Measurements from ENCODE around the gene ATP9A. TPM values are rescaled to one million over a fixed set of nuclear protein-coding genes. Genes with fewer than 3 reads are reported as not detected.

Gene ATP9A
- total RNA-seq, 1 donor from 2014 or later, result 32.1 TPM

DNA sequence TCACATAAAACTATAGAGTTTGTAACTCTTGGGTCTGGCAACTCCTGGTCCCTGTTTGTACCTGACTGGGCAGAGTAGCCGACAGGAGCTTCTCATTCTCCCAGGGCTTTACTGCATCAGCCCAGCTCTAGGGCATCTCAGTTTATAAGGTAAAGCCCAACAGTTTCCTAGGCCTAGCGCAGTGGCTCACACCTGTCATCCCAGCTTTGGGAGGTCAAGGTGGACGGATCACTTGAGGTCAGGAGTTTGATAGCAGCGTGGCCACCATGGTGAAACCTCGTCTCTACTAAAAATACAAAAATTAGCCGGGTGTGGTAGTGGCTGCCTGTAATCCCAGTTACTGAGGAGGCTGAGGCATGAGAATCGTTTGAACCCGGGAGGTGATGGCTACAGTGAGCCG, 47.8 kb downstream of the ATP9A start:
- DNase-seq (no peak), ATAC-seq (no peak)
- Histone ChIP-seq H3K27ac (no peak overlapping the region), H3K9me3 (no peaks in the 10 kb centered on the region), H3K4me3 (no peak overlapping the region), H3K4me1 (no peaks in the 10 kb centered on the region), H3K27me3 (no peaks in the 10 kb centered on the region), H3K36me3 (peaks cover 9% of the 10 kb centered on the region)
- intact Hi-C loops (cut with DNase I), result no loop called here
- TF ChIP-seq, protein P1, sequence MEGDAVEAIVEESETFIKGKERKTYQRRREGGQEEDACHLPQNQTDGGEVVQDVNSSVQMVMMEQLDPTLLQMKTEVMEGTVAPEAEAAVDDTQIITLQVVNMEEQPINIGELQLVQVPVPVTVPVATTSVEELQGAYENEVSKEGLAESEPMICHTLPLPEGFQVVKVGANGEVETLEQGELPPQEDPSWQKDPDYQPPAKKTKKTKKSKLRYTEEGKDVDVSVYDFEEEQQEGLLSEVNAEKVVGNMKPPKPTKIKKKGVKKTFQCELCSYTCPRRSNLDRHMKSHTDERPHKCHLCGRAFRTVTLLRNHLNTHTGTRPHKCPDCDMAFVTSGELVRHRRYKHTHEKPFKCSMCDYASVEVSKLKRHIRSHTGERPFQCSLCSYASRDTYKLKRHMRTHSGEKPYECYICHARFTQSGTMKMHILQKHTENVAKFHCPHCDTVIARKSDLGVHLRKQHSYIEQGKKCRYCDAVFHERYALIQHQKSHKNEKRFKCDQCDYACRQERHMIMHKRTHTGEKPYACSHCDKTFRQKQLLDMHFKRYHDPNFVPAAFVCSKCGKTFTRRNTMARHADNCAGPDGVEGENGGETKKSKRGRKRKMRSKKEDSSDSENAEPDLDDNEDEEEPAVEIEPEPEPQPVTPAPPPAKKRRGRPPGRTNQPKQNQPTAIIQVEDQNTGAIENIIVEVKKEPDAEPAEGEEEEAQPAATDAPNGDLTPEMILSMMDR (IDR thresholded peaks at IDR 0.05), result no peak

DNA sequence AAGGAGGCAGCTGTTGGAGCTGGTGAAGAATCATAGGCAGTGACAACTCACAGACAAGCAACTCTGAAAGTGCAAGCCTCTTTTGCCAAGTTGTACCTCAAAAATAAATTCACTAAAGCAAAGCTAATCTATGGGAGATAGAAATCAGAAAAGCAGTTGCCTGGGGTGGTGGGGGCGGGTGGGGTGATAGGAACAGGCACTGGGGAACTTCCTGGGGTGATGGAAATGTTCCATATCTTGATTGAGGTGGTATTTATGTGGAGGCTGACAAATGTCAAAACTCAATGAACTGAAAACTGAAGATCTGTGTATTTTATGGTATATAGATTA, 52.4 kb downstream of the ATP9A start:
- Histone ChIP-seq H3K27me3 (no peaks in the 10 kb centered on the region), H3K36me3 (no peaks in the 10 kb centered on the region), H3K4me1 (no peaks in the 10 kb centered on the region), H3K4me3 (no peak overlapping the region), H3K27ac (no peak overlapping the region), H3K9me3 (no peaks in the 10 kb centered on the region)
- ATAC-seq (no peak), DNase-seq (no peak)
- intact Hi-C loops (cut with DNase I), result no loop called here
- TF ChIP-seq, protein P1 (IDR thresholded peaks at IDR 0.05), result no peak

DNA sequence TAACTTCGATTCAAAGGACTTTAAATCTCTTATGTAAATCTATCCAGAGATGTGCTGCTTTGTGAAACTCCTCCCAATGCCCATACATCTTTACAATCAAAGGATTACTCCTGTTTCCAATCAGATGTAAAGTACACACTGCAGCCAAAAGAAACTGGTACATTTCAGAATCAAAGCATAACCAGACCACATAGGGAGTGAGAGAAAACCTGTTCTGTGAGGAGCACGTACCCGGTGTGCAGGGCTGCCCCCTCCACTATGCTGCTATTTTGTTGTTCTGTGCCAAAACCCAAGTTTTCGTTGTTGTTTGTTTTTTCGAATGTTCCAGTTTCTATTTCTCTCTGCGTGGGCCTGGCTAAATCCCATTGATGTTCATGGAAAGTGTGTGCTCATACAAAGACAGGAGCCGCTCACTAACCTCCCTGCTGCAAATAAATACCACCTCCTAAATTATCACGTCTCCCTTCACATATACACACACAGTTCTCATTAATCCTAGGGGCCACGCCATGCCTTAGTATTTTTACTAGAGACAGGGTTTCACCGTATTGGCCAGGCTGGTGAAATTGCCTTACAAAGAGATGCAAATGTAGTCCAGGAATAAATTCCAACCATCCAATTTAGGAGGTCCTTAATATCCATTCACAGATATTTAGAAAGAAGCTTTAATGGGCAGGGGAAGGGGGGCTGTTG, 52.9 kb downstream of the ATP9A start:
- Histone ChIP-seq H3K36me3 (no peaks in the 10 kb centered on the region), H3K4me3 (no peak overlapping the region), H3K4me1 (no peaks in the 10 kb centered on the region), H3K9me3 (no peaks in the 10 kb centered on the region), H3K27ac (no peak overlapping the region), H3K27me3 (no peaks in the 10 kb centered on the region)
- intact Hi-C loops (cut with DNase I), result no loop called here
- TF ChIP-seq, protein P1 (IDR thresholded peaks at IDR 0.05), result no peak
- ATAC-seq (no peak), DNase-seq (no peak)

DNA sequence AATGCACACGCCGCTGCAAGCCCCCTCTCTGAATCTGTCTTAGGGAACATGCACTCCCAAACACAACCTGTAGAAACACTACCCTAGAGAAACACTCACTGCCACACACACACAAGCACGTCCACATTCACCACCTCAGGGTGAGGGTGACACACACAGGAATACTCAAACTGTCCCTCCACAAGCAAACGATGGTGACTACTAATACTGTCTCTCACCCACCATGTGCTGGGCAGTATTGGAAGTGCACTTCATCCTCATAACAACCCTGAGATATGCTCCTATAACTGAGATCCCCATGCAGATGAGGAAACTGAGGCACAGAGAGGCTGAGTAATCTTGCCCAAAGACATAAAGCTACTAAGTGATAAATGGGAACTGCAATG, 55.0 kb downstream of the ATP9A start:
- intact Hi-C loops (cut with DNase I), result no loop called here
- TF ChIP-seq, protein P1 (IDR thresholded peaks at IDR 0.05), result no peak
- H3K4me3 ChIP-seq, result no peak overlapping the region
- no peak for ATAC-seq
- H3K36me3 ChIP-seq, result no peaks in the 10 kb centered on the region
- no peak overlapping the region for H3K27ac ChIP-seq
- no peaks in the 10 kb centered on the region for H3K27me3 ChIP-seq
- no peaks in the 10 kb centered on the region for H3K9me3 ChIP-seq
- no peak for DNase-seq
- H3K4me1 ChIP-seq, result no peaks in the 10 kb centered on the region

DNA sequence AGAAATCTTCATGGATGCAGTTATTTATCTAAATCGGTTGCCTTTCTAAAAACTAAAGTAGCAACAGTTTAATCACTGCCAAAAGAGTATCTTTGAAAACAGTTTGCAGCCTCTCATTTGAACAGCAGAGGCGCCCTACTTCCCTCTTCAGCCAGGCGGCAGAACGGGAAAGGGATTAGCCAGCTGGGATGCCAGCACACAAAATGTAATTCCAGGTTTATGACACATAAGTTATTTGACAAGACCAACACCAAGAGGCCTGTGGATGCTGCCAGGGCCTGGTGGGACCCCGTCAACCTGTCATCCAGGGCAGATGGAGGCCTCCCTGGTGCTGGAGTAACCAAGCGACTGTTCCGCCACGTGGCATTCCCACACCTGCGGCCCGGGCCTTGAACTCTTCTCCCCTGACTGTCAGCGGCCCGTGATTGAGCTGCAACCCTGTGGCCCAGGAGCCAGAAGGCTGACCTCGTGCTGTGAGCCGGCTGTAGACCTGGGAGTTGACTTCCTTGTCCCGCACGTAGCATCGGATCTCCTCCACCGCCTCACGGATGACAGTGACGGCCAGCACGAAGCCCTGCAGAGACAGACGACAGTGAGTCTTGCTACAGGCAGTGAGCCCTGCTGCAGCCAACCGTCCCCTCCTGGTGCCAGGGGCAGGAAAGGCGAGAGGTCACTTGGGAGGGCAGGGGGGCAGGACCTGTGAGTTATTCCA, 55.5 kb downstream of the ATP9A start:
- H3K36me3 ChIP-seq, result no peaks in the 10 kb centered on the region
- H3K27ac ChIP-seq, result no peak overlapping the region
- H3K9me3 ChIP-seq, result no peaks in the 10 kb centered on the region
- TF ChIP-seq, protein P1 (IDR thresholded peaks at IDR 0.05), result no peak
- H3K4me1 ChIP-seq, result no peaks in the 10 kb centered on the region
- H3K27me3 ChIP-seq, result no peaks in the 10 kb centered on the region
- ATAC-seq (no peak), DNase-seq (no peak)
- no peak overlapping the region for H3K4me3 ChIP-seq
- intact Hi-C loops (cut with DNase I), result no loop called here
